GM18526 (cell line): ENCODE data around the gene NEK11.

Source experiments
- POLR2A ChIP-seq: IDR thresholded peaks from 3 replicates; pipeline ENCODE4 v1.6.1; 2011; ENCODE audit not compliant: insufficient read length; ENCODE audit errors: extremely low read depth

NEK11 gene

GRCh38 chr3:131025539-131025938, 1.1 kb upstream of the NEK11 start:
- no peak for TF ChIP-seq POLR2A

- no peak for TF ChIP-seq POLR2A
Observed at GRCh38 chr3:131028844-131029243, 2.2 kb downstream of the NEK11 start.

GRCh38 chr3:131031660-131032059, 5.0 kb downstream of the NEK11 start:
- no peak for TF ChIP-seq POLR2A

GRCh38 chr3:131033480-131034080, 6.9 kb downstream of the NEK11 start:
- no peak for TF ChIP-seq POLR2A

- TF ChIP-seq POLR2A: no peak
Observed at GRCh38 chr3:131036200-131036816, 9.6 kb downstream of the NEK11 start.

- TF ChIP-seq POLR2A: no peak
Observed at GRCh38 chr3:131036986-131037385, 10.3 kb downstream of the NEK11 start.

GRCh38 chr3:131038326-131038725, 11.6 kb downstream of the NEK11 start:
- TF ChIP-seq POLR2A: no peak

- TF ChIP-seq POLR2A: no peak
Observed at GRCh38 chr3:131047582-131047981, 20.9 kb downstream of the NEK11 start.

GRCh38 chr3:131048030-131048429, 21.4 kb downstream of the NEK11 start:
- no peak for TF ChIP-seq POLR2A

- TF ChIP-seq POLR2A: no peak
Observed at GRCh38 chr3:131050001-131050400, 23.3 kb downstream of the NEK11 start.

GRCh38 chr3:131053043-131053859, 26.6 kb downstream of the NEK11 start:
- no peak for TF ChIP-seq POLR2A

- TF ChIP-seq POLR2A: no peak
Observed at GRCh38 chr3:131067983-131068382, 41.3 kb downstream of the NEK11 start.

- TF ChIP-seq POLR2A: no peak
Observed at GRCh38 chr3:131072099-131072559, 45.5 kb downstream of the NEK11 start.

- TF ChIP-seq POLR2A: no peak
Observed at GRCh38 chr3:131072845-131073244, 46.2 kb downstream of the NEK11 start.

GRCh38 chr3:131075632-131076328, 49.1 kb downstream of the NEK11 start:
- no peak for TF ChIP-seq POLR2A
